T-cell (primary cell): ENCODE measurements around the gene SLC24A3. TPM values are rescaled to one million over a fixed set of nuclear protein-coding genes. Genes with fewer than 3 reads are reported as not detected.

Experiments used
- ATAC-seq, 4 experiments: fragments of 200-7000 bp in 3 of 4; fragments of 150-1000 bp in 1 of 4; cut with Tn5 transposase; replicated peaks in 1 of 4; 1 replicate in 3 of 4; 2 replicates in 1 of 4; pipeline ENCODE4 v1.10.0; 2021; ENCODE audit warnings: moderate library complexity in 3 of 4, mild to moderate bottlenecking in 2 of 4, moderate number of reproducible peaks in 1 of 4
- CTCF ChIA-PET, 2 donors: fragments of 300-600 bp; sonication (Branson Sonifier 250); formaldehyde crosslinking; loops; one replicate each; lab custom pipeline; 2022; ENCODE audit warnings: antibody characterized with exemption in 2 of 2; lab: Charles Lee
- POLR2A ChIA-PET, 2 donors: fragments of 300-600 bp; sonication (Branson Sonifier 250); formaldehyde crosslinking; loops; one replicate each; lab custom pipeline; 2022; ENCODE audit warnings: antibody characterized with exemption in 2 of 2; lab: Charles Lee
- DNase-seq, 35 experiments: peaks; one replicate each; pipeline versions ENCODE4 v3.0.0 to v3.0.0-alpha.2; 2013 to 2023
- H3K27ac ChIP-seq: one replicate; pipeline ENCODE4 v1.5.1; 2013; ENCODE audit warnings: low read length
- H3K27me3 ChIP-seq, 2 experiments: replicated peaks in 1 of 2; 1 replicate in 1 of 2; 2 replicates in 1 of 2; pipeline versions ENCODE4 v1.6.1 to v1.7.0; 2013; ENCODE audit warnings: low read length in 1 of 2, mixed read lengths in 1 of 2; ENCODE audit not compliant: control insufficient read depth in 2 of 2, insufficient read depth in 2 of 2; ENCODE audit errors: extremely low read depth in 1 of 2
- H3K36me3 ChIP-seq, 2 donors: 1 replicate in 1 of 2; 2 replicates in 1 of 2; pipeline versions ENCODE4 v1.6.1 to v1.7.0; 2013; ENCODE audit warnings: low read length in 1 of 2; ENCODE audit not compliant: control insufficient read depth in 2 of 2, insufficient read depth in 1 of 2; ENCODE audit errors: extremely low read depth in 1 of 2
- H3K4me1 ChIP-seq, 2 experiments: 1 replicate in 1 of 2; 2 replicates in 1 of 2; pipeline versions ENCODE4 v1.6.1 to v1.7.0; 2013; ENCODE audit warnings: low read length in 2 of 2, mixed read lengths in 1 of 2; ENCODE audit not compliant: insufficient read depth in 2 of 2, control insufficient read depth in 1 of 2; ENCODE audit errors: extremely low read depth in 1 of 2
- H3K4me3 ChIP-seq, 2 donors: 1 replicate in 1 of 2; 2 replicates in 1 of 2; pipeline versions ENCODE4 v1.5.1 to v1.7.0; 2013; ENCODE audit warnings: mild to moderate bottlenecking in 2 of 2, low read length in 1 of 2, moderate library complexity in 1 of 2; ENCODE audit not compliant: control insufficient read depth in 1 of 2; ENCODE audit errors: extremely low read depth in 1 of 2
- H3K9me3 ChIP-seq: 2 replicates; pipeline ENCODE4 v1.7.0; 2013
- H3K27ac Mint-ChIP-seq, 2 donors: one replicate each; pipeline ENCODE4 v1.8.0; 2020 to 2021; ENCODE audit warnings: mild to moderate bottlenecking in 2 of 2, mixed read lengths in 2 of 2
- H3K27me3 Mint-ChIP-seq, 2 donors: one replicate each; pipeline ENCODE4 v1.8.0; 2021 to 2022; ENCODE audit warnings: mixed read lengths in 2 of 2
- H3K36me3 Mint-ChIP-seq: one replicate; pipeline ENCODE4 v1.8.0; 2021; ENCODE audit warnings: mixed read lengths
- H3K4me1 Mint-ChIP-seq, 3 donors: one replicate each; pipeline ENCODE4 v1.8.0; 2020 to 2022; ENCODE audit warnings: mixed read lengths in 3 of 3, mild to moderate bottlenecking in 1 of 3
- H3K4me3 Mint-ChIP-seq, 3 donors: one replicate each; pipeline ENCODE4 v1.8.0; 2020 to 2022; ENCODE audit warnings: mild to moderate bottlenecking in 3 of 3, mixed read lengths in 3 of 3, moderate library complexity in 3 of 3
- H3K9me3 Mint-ChIP-seq, 3 donors: one replicate each; pipeline ENCODE4 v1.8.0; 2020 to 2022; ENCODE audit warnings: mixed read lengths in 3 of 3
- WGBS: methylation state at CpG from one replicate; pipeline ENCODE4 v1.1.5; 2013; ENCODE audit warnings: missing lambda C conversion rate; ENCODE audit not compliant: insufficient coverage; 5-methylcytosine and 5-hydroxymethylcytosine counted together
- total RNA-seq, 35 experiments: library from RNA in 6 of 35; stranded (reverse) in 6 of 35; fragments of 120-200 nt in 1 of 35; gene quantifications; one replicate each; pipeline versions ENCODE4 v1.2.1 to v1.2.4 and lab custom pipeline; 2013 to 2026

The SLC24A3 gene
- total RNA-seq, 5 donors from 2014 or later (not counting 1 experiment from before 2014, with no cell fraction given), result 0.06 to 0.25 (median 0.12) TPM

DNA sequence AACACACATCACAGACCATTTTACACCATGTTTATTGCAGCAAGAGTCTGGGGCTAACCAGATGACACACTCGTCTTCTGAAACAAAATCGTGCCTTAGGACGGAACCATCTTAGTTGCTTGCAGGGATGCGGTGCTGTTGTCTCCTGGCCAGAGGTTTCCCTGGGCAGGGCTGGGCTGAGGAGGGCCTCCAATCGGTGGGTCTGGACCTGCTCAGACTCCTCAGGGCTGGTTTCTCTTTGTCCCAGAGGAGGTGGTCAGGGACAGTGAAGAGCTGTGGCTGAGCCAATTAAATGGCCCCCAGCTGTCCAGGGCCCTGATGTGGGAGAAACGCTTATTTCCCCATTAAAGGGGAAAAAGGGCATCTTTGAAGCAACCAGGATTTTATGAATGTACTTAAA, 117.6 kb downstream of the SLC24A3 start:
- ATAC-seq (no peak), DNase-seq (no peak)
- peaks cover 1 to 9% of the 10 kb centered on the region in 2 donors for H3K27me3 Mint-ChIP-seq
- no peaks in the 10 kb centered on the region for H3K36me3 ChIP-seq
- H3K9me3 Mint-ChIP-seq, result no peaks in the 10 kb centered on the region
- no peaks in the 10 kb centered on the region for H3K4me1 Mint-ChIP-seq
- H3K27me3 ChIP-seq, result no peaks in the 10 kb centered on the region
- H3K27ac Mint-ChIP-seq, result no peak overlapping the region
- no peaks in the 10 kb centered on the region for H3K4me1 ChIP-seq
- no peak overlapping the region for H3K4me3 ChIP-seq
- no peaks in the 10 kb centered on the region for H3K36me3 Mint-ChIP-seq
- CTCF ChIA-PET, result no interaction called here
- H3K9me3 ChIP-seq, result no peaks in the 10 kb centered on the region
- 87% methylated on average over 5 of the region's 6 CpGs for WGBS
- no peak overlapping the region for H3K4me3 Mint-ChIP-seq
- no peak overlapping the region for H3K27ac ChIP-seq
- POLR2A ChIA-PET, result no interaction called here

DNA sequence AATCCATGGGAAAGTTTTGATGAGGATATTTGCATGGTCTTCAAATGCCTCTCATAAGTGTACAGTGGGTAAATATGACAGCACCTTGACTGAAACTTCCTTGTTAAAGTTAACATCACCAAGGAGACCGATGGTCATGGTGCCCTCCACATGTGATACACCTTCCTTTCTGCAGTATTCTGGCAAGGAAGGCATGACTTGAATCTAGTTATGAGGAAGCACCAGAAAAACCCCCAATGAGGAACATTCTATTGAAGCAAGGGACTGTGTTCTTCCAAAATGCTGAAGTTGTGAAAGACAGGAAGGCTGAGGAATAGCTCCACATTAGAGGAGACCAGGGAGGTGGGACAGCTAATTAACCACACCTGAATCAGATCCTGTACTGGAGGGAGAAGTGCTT, 118.3 kb downstream of the SLC24A3 start:
- Histone ChIP-seq H3K36me3 (no peaks in the 10 kb centered on the region), H3K9me3 (no peaks in the 10 kb centered on the region), H3K27ac (no peak overlapping the region), H3K4me3 (no peak overlapping the region), H3K27me3 (no peaks in the 10 kb centered on the region), H3K4me1 (no peaks in the 10 kb centered on the region)
- Mint-ChIP-seq H3K36me3 (no peaks in the 10 kb centered on the region), H3K27ac (no peak overlapping the region), H3K9me3 (no peaks in the 10 kb centered on the region), H3K4me1 (no peaks in the 10 kb centered on the region), H3K4me3 (no peak overlapping the region), H3K27me3 (peaks cover 1 to 9% of the 10 kb centered on the region in 2 donors)
- DNase-seq, result no peak
- no peak for ATAC-seq
- WGBS, result no CpG with 5 or more reads among the region's 1 CpG
- ChIA-PET POLR2A (no interaction called here), CTCF (no interaction called here)

DNA sequence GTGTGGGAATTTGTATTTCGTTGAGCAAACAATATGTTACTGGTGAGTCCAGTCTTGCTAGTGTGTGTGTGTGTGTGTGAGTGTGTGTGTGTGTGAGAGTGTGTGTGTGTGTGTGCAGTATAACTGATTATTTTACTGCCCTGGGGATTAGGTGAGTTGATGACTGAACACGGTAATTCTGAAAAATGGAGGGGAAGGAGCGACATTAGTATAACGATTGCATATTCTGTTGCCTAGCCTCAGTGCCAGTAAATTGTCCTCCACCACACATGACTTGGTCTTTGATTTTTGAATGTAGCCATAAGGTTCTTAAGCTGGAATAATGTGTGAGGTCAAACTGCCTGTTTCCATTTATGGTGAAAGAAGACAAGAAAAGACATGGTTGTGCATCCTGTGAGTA, 121.1 kb downstream of the SLC24A3 start:
- no peak overlapping the region for H3K27ac ChIP-seq
- H3K36me3 ChIP-seq, result no peaks in the 10 kb centered on the region
- ChIA-PET CTCF (no interaction called here), POLR2A (no interaction called here)
- H3K4me1 ChIP-seq, result no peaks in the 10 kb centered on the region
- DNase-seq, result no peak
- no peaks in the 10 kb centered on the region for H3K27me3 ChIP-seq
- ATAC-seq, result no peak
- no peak overlapping the region for H3K4me3 Mint-ChIP-seq
- 54% methylated on average over 2 of the region's 4 CpGs for WGBS
- H3K27ac Mint-ChIP-seq, result no peak overlapping the region
- H3K4me3 ChIP-seq, result no peak overlapping the region
- no peaks in the 10 kb centered on the region for H3K36me3 Mint-ChIP-seq
- H3K9me3 Mint-ChIP-seq, result no peaks in the 10 kb centered on the region
- no peaks in the 10 kb centered on the region for H3K9me3 ChIP-seq
- H3K4me1 Mint-ChIP-seq, result no peaks in the 10 kb centered on the region
- peaks cover 0 to 9% of the 10 kb centered on the region in 2 donors for H3K27me3 Mint-ChIP-seq

DNA sequence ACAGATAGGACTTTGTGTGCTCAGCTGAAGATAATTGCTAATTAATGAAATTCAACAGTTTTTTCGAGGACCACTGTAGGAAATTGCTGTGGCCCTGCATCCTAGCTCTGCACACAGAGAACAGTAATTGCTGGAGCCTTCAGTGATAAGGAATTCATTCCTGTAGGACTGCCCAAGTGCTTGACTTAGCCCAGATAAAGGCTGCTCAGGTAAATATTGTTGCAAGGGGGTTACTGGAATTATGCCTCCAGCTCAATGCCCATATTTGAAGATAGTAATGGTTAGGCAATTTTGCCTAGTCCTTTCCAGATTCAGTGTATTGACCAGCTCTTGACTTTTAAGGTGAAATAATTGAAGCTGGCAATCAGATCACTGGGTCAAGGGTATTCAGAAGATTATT, 122.9 kb downstream of the SLC24A3 start:
- Mint-ChIP-seq H3K4me3 (no peak overlapping the region), H3K27ac (no peak overlapping the region)

DNA sequence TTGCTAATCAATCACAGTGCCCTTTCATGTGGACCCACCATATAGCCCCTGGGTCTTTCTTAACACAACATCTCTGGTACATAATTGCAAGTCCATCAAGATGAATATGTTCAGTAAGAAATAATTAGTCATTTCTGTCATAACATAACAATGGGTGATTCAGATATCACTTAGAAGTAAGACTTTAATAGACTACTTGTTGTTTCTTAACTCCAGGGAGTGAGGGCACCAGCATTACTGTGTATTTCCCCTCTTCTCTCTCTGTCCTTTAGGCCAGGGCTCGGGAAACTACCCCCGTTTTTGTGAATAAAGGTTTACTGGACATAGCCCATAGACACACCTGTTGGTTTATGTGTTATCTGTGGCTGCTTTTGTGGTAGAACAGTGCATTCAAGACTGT, 123.5 kb downstream of the SLC24A3 start:
- Mint-ChIP-seq H3K36me3 (no peaks in the 10 kb centered on the region), H3K9me3 (no peaks in the 10 kb centered on the region), H3K4me3 (no peak overlapping the region), H3K27me3 (peaks cover 0 to 12% of the 10 kb centered on the region in 2 donors), H3K27ac (no peak overlapping the region), H3K4me1 (no peaks in the 10 kb centered on the region)
- Histone ChIP-seq H3K4me3 (no peak overlapping the region), H3K9me3 (no peaks in the 10 kb centered on the region), H3K27me3 (no peaks in the 10 kb centered on the region), H3K27ac (no peak overlapping the region), H3K4me1 (no peaks in the 10 kb centered on the region), H3K36me3 (no peaks in the 10 kb centered on the region)
- WGBS, result no CpG with 5 or more reads among the region's 2 CpGs
- DNase-seq (no peak), ATAC-seq (no peak)
- CTCF ChIA-PET, result no interaction called here
- POLR2A ChIA-PET, result no interaction called here

More for the DNA sequence above, 122.9 kb downstream of the SLC24A3 start:
- ChIA-PET POLR2A (no interaction called here), CTCF (no interaction called here)
- no peak for DNase-seq
- WGBS, result 29% methylated on average over 1 of the region's 1 CpG
- H3K9me3 ChIP-seq, result no peaks in the 10 kb centered on the region
- Mint-ChIP-seq H3K4me1 (no peaks in the 10 kb centered on the region), H3K36me3 (no peaks in the 10 kb centered on the region), H3K27me3 (peaks cover 0 to 12% of the 10 kb centered on the region in 2 donors), H3K9me3 (no peaks in the 10 kb centered on the region)
- H3K36me3 ChIP-seq, result no peaks in the 10 kb centered on the region
- H3K4me3 ChIP-seq, result no peak overlapping the region
- no peaks in the 10 kb centered on the region for H3K27me3 ChIP-seq
- no peak overlapping the region for H3K27ac ChIP-seq
- H3K4me1 ChIP-seq, result no peaks in the 10 kb centered on the region
- ATAC-seq, result no peak

DNA sequence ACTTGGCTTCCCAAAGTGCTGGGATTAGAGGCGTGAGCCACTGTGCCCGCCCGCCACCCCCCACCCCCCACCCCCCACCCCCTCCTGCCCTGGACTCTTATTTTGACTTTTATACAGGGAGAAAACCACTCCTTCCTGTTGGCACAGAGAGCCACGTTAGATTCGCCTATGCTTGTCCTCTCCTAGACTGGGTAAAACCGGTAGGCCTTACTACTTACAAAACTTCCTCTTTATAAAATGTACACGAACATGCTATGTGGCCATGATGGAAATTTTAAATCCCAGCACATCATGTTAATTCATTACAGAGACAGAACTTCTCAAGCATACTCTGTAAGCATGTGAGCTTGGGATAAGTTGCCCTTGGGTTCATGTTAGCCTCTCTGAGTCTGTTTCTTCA, 124.2 kb downstream of the SLC24A3 start:
- no peak for ATAC-seq
- Histone ChIP-seq H3K4me3 (no peak overlapping the region), H3K9me3 (no peaks in the 10 kb centered on the region), H3K4me1 (no peaks in the 10 kb centered on the region), H3K27me3 (no peaks in the 10 kb centered on the region), H3K27ac (no peak overlapping the region), H3K36me3 (no peaks in the 10 kb centered on the region)
- Mint-ChIP-seq H3K4me3 (no peak overlapping the region), H3K27ac (no peak overlapping the region), H3K27me3 (peaks cover 0 to 5% of the 10 kb centered on the region in 2 donors), H3K36me3 (no peaks in the 10 kb centered on the region), H3K9me3 (no peaks in the 10 kb centered on the region), H3K4me1 (no peaks in the 10 kb centered on the region)
- DNase-seq, result no peak
- ChIA-PET POLR2A (no interaction called here), CTCF (no interaction called here)
- WGBS, result no CpG with 5 or more reads among the region's 7 CpGs

DNA sequence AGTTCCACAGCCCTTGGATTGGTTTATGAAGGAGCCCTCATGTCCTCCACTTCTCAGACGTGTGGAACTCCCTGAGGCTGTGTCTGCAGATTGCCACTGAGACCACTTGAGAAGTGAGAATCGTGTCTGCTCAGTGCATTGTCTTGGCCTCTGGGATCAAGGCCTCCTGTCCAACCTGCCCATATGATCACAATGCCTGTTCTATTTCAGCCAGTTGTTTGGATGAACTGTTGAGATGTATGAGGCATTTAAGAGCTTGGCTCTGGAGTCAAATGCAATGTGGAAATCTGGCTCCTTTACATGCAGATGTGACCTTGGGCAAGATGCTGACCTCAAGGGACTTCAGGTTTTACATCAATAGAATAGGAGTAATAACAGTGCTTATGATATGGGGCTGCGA, 125.9 kb downstream of the SLC24A3 start:
- Histone ChIP-seq H3K4me1 (no peaks in the 10 kb centered on the region), H3K36me3 (no peaks in the 10 kb centered on the region), H3K9me3 (no peaks in the 10 kb centered on the region), H3K27ac (no peak overlapping the region), H3K4me3 (no peak overlapping the region), H3K27me3 (no peaks in the 10 kb centered on the region)
- Mint-ChIP-seq H3K27me3 (peaks cover 0 to 4% of the 10 kb centered on the region in 2 donors), H3K4me1 (no peaks in the 10 kb centered on the region), H3K4me3 (no peak overlapping the region), H3K36me3 (no peaks in the 10 kb centered on the region), H3K27ac (no peak overlapping the region), H3K9me3 (no peaks in the 10 kb centered on the region)
- ChIA-PET POLR2A (no interaction called here), CTCF (no interaction called here)
- ATAC-seq, result no peak
- no peak for DNase-seq
- 80% methylated on average over 1 of the region's 3 CpGs for WGBS
